Stimulated activated CD8-positive, alpha-beta memory T cell treated with anti-CD3 and anti-CD28 coated beads, Interleukin-2, amount 100 ng/mL, for 1 hour (primary cell): Measurements from ENCODE around the gene NXPH1.

Experiments
- DNase-seq, 2 donors: peaks; one replicate each; pipeline ENCODE4 v3.0.0-alpha.2; 2020; ENCODE audit warnings: low read depth in 2 of 2

NXPH1 gene

DNA sequence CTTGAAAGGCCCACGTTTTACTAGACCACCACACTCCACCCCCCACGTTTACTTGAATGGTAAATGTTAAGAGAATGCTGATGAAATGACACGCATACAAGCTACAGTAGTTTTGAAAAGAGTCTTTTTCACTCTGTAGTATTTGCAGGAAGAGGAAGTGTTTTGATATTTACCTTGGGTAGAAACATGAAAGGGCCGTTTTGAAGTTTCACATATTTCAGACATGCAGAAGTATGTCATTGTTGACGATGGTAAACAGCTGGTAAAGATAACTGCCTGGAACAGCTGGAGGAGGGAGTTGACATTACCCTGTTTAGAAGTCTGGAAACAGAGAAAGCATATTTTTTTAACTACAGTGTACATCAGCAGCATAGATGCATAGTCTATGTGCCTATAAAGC lies 160.7 kb downstream of the NXPH1 start:
- DNase-seq = no peak

DNA sequence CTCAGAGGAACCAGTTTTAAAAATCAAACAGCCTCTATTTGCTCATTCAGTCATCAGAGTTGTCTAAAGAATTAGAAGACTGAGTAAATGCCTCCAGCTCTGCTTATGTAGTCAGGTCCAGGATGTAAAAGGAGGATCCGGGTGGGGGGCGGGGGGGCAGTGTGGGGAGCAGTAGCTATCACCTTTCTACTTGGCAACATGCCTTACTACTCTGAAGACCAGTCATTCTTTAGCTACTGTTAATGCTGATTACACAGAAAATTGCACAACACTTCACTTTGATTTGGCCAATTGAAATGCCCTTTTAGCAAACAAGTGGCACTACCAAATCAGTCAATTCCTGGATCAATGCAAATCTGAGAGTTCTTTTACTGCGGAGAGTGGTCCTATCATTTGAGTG lies 164.2 kb downstream of the NXPH1 start:
- no peak for DNase-seq

DNA sequence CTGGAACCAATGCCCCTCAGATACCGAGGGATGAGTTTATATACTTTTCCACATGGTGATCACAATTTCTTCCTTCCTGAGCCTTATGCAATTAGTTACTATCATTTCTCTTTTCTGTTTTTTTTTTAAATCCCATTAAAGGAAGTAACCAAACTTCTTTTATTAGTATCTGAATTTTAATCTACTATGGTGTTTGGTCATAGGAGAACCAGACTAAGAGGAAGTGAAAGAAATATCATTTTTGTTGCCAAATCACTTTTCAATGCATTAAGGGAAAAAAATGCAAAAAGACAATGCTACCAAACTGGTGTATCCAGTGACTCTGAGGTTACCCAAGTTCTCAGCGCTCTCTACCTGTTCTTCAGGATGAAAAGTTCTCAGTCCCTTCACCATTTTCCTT lies 167.7 kb downstream of the NXPH1 start:
- no peak for DNase-seq

DNA sequence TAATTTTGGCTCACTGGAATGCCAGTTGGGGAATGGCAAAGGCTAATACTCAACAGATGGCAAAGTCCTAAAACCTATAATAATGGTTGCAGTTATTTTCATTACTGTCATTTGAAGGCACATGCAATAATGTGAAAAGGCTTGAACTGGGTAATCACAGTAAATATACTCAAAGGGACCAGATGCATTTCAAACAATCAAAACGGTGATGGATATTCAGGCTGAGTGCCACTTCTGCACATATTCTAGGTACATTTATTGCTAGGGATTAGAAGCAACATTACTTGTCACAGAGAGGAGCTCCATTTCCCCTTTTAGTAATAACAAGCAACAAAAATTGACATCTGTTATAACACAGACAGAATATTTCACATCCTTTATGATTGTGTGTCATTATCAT lies 171.8 kb downstream of the NXPH1 start:
- DNase-seq = no peak

DNA sequence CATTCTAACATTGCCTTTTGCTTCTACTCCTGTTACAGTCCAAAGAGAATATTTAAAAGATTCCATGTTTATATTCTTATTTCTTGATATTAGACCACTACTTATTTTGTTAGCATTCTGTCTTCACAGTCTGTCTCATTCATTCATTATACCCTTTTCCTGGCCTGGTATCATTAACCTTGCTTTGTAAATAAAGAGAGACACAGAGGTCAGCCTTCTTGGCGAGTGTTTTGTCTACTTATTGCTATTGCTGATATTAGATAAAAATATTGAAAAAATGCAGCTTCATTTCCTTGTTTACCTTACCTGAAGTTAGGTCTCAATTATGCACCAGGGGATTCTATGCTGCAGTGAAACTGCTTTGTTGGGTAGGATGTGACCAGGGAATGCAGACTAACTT lies 179.2 kb downstream of the NXPH1 start:
- DNase-seq = no peak

DNA sequence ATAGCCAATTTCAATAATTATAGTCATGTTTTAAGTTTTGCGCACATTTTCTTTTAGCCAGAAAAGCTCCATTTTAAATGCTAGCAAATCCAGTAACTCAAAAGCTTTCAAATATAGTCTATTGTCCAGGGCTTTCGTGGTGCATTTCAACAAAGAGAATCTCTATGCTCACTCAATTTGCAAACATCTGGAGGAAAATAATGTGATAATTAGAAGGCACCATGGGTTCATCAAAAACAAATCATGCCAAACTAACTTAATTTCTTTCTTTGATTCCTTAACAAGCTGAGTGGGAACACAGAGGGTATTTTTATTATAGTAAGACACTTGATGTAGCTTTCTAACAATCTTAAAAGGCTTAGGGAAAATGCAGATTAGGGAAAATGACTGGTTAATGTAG lies 179.8 kb downstream of the NXPH1 start:
- DNase-seq = no peak

DNA sequence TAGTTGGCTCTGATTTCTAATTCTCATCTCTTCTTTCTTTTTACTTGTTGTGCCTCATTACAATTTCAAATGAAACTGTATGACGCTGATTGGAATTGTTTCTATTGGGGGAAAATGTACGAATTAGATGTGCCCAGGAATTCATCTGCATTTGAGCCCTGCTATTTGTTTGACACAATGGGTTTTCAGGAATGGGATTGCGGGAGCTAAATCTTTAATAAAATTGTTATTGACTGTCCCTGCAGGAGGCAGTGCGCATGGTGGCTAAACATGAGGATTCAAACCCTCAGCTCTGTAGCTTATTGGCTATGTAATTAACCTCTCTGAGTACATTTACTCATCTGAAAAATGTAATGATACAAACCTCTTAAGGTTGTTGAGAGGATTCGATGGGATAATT lies 181.6 kb downstream of the NXPH1 start:
- DNase-seq = no peak

DNA sequence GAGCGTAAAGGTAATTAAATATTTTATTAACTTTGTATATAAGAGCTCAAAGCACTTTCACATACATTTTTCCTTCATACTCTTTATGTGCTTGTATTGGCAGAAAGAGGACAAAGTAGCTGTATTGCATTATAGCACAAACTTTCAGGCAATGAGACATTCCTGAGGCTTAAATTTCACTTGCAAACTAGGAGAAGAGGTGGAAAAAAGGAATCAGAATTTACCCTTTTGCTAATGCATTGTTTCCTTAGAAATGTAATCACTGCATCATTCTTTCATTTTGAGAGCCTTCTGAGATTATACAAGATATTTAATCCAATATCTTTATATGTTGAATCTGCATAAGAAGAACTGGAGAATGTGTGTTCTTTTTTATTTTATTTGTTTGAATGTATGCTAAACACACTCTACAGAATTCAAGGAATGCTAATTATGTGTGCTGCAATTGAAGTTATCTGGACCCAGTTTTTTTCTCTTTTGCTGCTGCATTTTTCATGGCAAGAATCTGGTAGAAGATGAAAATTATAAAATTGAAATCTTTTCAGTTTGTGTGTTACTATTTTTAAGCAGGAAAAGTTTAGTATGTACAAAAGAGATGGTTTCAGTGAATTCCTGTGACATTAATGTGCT lies 185.1 kb downstream of the NXPH1 start:
- no peak for DNase-seq

DNA sequence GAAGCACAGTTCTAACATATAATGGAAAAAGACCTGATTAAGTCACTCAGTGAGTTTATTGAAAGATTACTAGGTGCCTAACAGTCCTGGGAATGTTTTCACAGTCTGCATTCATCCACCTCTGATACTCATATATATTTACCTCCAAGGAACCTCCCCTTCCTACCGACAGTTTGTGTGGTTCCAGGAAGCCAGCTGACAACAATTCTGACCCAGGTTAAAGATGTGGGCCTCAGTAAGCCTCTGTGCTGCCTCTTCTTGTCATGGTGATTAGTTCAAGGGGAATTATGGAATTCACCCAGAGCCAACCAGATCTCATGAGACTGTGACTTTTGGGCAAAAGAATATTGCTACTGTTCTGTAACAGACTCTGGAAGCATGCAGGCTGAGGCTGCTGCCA lies 186.8 kb downstream of the NXPH1 start:
- DNase-seq = no peak

DNA sequence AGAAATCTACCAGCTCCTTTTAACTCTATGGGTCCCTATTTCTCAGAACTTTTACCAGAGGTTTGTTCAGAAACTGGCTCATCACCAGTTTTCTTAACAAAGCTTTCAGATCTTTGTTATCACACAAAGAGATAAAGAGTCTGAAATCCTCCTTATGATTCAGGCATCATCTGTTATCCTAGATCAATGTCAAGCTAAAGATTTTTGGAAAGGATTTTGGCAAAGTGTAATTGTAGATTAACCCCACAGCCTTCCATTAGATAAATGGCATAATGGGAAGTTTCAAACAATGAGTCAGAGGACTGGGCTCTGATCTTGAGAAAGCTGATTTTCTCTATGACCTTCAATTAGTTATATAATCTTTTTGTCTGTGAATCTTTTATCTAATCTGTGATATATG lies 192.2 kb downstream of the NXPH1 start:
- no peak for DNase-seq

DNA sequence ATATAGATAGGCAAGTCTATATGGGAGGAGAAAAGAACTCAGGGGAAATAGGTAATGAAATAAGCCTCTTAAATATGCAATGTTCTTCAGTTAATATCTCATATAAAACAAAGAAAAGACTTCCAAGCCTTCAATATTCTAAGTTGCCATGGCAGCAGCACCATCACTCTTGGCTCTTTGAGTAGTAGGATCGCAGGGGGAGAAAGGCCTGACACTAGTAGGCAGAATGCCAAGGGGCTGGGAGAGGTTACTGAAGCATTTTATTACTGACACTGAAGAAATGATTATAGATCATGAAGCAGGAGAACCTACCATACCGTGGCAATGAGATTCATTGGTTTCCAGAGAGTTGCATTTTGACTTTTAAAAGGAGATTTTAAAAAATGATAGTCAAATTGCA lies 193.9 kb downstream of the NXPH1 start:
- no peak for DNase-seq

DNA sequence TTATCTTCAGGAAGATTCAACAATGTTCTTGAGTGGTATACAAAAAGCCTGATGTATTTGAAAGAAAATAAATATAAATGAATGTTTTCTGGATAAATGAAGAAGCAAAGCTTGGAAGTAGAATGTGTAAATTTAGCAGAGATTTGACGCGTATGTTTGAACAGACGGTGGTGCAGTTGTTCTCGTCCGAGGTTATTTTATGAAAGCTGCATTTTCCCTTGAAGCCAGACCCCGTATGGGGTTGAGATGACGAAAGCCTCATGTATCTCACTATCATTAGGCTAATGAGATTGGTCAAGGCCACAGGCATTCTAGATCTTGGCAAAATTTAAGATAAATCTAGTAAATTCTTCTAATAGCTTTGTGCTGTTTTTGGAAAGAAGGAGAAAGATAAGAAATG lies 195.2 kb downstream of the NXPH1 start:
- DNase-seq = no peak

DNA sequence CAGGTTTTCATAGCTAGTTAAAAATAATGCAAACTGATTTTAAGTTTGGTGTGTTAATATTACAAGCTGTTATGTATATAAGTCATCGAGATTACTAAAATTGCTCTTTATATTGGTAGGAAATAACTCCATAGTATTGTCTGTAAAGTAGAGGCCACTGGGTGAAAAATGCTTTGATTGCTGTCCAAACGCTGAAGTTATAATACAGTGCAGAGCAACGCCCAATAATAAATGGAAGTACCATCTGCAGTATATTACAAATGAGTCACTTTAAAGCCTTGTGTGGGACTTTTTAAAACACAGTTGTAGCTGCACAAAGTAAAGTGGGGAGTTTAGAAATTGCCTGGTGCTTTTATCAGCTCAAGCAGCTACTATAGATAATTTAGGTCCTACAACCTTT lies 196.1 kb downstream of the NXPH1 start:
- DNase-seq = no peak

DNA sequence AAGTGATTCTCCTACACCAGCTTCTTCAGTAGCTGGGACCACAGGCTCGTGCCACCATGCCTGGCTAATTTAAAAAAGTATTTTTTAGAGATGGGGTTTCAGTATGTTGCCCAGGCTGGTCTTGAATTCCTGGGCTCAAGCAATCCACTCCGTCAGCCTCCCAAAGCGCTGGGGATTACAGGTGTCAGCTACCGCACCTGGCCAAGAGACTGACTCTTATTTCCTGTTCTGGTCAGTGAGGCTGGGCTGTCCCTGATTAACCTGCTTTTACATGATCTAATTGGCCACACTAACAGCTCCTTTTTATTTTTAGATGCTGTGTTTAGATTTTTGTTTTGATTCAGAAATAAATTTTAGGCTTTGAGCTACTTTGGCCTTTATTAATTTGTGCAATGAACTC lies 203.9 kb downstream of the NXPH1 start:
- DNase-seq = no peak

DNA sequence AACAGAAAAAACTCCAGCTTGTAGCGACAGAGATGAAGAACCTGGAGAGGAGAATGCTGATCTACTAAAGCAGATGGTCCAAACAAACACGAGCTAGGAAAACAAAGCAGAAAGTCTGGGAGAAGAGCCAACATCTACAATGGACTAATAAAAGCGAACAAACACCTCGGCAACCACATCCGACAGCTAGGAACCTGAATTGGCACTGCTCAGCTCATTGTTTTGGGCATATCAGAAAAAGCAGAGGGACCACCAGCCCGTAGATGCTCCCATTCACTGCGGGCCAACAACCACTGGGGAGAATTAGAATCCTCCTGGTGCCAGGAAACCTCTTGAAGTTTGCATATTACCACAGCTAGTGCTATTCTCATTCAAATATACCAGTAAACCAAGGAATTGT lies 204.7 kb downstream of the NXPH1 start:
- no peak for DNase-seq

DNA sequence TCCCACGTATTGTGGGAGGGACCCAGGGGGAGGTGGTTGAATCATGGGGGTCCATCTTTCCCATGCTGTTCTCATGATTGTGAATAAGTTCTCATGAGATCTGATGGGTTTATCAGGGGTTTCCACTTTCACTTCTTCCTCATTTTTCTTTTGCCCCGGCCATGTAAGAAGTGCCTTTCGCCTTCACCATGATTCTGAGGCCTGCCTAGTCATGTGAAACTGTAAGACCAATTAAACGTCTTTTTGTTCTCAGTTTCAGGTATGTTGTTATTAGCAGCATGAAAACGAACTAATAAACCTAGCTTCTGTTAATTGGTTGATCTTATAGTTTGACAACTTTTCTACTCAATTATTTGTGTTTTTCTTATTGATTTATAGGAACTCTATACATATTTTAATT lies 206.3 kb downstream of the NXPH1 start:
- DNase-seq = no peak

DNA sequence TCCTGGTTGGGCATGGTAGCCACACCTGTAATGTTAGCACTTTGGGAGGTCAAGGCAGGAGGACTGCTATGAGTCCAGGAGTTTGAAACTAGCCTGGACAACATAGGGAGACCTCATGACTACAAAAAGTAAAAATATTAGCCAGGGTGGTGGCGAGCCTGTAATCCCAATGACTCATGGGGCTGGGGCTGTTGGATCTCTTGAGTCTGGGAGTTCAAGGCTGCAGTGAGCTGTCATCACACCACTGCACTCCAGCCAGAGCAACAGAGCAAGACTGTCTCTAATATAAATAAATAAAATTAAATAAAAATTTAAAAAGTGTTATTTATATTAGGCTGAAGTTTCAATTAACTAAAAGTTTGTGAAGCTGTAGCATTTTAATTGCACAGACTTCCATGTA lies 207.3 kb downstream of the NXPH1 start:
- DNase-seq = no peak

DNA sequence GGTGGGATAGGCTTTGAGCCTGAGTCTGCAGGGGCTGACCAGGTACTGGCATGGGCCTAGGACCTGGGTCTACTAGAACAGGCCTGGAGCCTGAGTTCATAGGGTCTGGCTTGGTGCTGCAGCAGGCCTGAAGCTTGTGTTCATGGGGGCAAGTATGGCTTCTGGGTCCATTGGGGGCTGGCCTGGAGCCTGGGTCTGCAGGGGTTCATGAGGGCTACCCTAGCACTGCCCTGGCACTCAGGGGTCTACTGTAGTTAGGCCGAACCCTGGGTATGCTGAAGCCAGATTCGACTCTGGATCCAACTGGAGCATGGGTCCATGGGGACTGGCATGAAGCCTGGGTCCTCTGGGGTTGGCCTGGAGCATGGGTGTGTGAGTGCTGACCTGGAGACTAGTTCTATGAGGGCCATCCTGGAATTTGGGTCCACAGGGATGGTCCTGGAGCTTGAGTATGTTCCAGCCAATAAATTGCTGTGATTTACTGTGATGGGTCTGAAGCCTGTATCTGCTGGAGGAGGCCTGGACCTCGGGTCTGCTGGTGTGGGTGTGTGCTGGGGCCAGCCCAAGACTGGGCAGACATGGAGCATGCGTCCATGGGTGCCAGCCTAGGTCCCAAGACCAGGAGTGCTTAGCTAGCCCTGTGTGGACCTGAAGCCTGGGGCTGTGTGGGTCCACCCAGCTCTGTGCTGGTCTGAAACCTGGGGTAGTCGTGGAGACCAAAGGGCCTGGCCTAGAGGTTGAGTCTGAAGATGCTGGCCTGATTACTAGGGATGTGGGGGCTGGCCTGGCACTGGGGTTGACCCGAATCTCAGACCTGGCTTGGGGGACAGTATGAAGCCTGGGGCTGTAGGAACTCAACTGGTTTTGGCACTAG lies 235.5 kb downstream of the NXPH1 start:
- DNase-seq = no peak

DNA sequence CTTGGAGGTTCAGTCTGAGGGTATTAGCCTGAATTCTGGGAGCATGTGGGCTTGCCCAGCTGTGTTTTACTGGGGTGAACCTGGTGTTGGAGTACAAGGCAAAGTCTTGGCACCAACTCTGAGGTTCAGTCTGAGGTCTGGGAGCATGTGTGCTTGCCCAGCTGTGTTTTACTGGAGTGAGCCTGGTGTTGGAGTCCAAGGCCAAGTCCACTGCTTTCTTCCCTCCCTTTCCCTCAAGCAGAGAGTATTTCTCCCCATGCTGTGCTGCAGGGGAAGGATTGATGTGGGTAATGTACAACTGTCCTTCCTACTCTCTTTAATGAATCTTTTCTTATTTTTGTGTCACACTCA lies 236.1 kb downstream of the NXPH1 start:
- DNase-seq = no peak

DNA sequence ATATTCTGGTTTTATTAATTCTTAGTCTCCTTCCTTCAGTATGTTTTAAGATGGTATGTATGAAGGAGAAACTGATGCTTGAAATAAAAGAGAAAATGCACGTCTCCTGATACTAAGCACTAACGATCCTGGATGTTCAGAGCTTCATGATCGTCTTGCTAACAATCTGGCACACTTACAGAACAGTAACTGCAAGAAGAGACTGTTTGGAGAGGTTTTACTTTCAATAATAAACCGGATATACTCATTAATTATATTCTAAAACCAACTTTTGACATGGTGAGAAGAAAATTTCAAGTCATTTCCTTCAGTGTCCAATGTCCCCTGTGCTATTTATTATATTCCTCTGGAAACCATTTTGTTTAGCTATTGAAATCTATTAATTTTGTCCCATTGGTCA lies 251.0 kb downstream of the NXPH1 start:
- DNase-seq = no peak

DNA sequence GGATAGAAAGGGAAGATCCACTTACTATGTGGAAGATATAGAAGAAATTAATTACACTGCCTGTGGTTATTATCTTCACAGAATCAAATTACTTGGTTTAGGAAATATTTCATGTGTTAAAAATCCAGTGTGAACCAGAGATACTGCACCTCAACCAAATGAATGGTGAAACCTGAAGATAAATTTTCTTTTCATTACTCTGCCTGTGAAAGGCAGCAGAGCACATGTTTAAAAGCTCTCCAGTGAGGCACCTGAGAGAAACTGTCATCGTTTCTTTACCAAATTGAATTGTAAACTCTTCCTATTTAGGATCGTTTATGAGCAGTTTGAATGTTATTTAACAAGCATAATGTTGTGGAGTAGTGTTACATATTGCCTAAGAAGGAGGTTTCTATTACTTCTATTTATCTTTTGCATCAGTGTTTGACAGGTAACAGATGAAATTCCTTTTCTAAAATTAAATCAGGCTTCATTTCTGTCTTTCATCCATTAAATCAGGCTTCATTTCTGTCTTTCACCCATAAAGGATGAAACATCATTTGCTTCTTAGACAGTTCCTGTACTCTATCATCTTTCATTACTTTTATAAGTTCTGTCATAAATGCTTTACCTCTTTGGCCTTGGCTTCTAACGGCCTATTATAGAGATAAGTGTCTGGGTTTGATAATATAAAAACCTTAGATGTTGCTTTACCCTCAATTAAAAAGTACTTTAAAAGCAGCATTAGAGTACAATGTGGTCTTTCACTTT lies 266.6 kb downstream of the NXPH1 start:
- DNase-seq = no peak

DNA sequence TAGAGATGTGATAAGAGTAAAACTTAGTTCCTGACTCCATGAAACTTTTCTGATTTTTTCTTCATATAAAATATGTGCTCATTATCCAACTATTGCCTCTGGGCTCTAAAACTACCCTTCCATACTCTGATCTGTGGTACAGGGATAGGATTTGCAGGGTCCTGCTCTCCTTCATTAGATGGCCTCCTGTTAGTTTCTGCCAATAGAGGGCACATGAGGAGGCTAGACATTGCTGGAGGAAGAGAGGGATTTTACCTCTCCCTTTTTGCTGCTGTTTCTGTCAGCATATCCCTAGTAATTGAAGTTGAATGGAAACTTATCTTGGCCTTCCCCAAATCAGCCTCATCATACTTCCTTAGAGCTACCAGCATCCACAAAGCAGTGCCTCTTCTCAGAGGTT lies 269.4 kb downstream of the NXPH1 start:
- DNase-seq = no peak

DNA sequence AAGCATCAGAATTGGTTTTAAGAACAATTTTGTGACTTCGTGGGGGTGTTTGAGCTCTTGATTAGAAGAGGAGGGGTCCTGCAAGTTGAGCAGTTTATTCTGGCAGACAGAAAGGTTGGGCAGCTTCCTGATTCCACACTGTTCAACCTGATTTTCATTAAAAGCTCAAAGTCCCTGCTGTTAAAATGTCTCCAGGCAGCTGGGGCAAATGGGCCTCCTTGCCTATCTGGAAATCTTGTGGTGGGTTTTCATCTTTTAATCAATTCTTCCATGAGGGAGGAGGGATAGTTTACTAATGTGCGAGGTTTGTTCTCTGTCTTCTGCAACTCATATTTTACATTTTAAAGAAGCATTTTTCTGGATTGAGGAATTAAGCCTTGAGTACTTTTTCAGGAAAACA lies 276.7 kb downstream of the NXPH1 start:
- no peak for DNase-seq
